Endodermal cell (in vitro differentiated cells): Measurements from ENCODE around the gene CTNNA1. TPM values are rescaled to one million over a fixed set of nuclear protein-coding genes. Genes with fewer than 3 reads are reported as not detected.

Experiments used
- DNase-seq: peaks from one replicate; pipeline ENCODE4 v3.0.0-alpha.2; 2017
- H3K27ac ChIP-seq: 2 replicates; pipeline ENCODE4 v1.5.1; 2013; ENCODE audit warnings: mild to moderate bottlenecking, low read depth, low read length, moderate library complexity
- H3K27me3 ChIP-seq: 2 replicates; pipeline ENCODE4 v1.6.1; 2013; ENCODE audit warnings: mild to moderate bottlenecking, low read length, moderate library complexity; ENCODE audit not compliant: insufficient read depth, control insufficient read depth, poor library complexity, severe bottlenecking
- H3K36me3 ChIP-seq: 2 replicates; pipeline ENCODE4 v1.7.0; 2013; ENCODE audit warnings: mild to moderate bottlenecking, low read length, moderate library complexity; ENCODE audit not compliant: control insufficient read depth, insufficient read depth
- H3K4me1 ChIP-seq: one replicate; pipeline ENCODE4 v1.7.0; 2013; ENCODE audit warnings: low read length; ENCODE audit not compliant: control insufficient read depth, insufficient read depth
- H3K4me3 ChIP-seq: 2 replicates; pipeline ENCODE4 v1.5.1; 2013; ENCODE audit warnings: mild to moderate bottlenecking, low read length, moderate library complexity
- H3K9ac ChIP-seq: 2 replicates; pipeline ENCODE4 v1.6.1; 2013; ENCODE audit warnings: mild to moderate bottlenecking, low read length, moderate library complexity; ENCODE audit not compliant: poor library complexity, severe bottlenecking; ENCODE audit errors: extremely low read depth
- H3K9me3 ChIP-seq: 2 replicates; pipeline ENCODE4 v1.6.1; 2013; ENCODE audit warnings: mild to moderate bottlenecking, low read length, moderate library complexity; ENCODE audit not compliant: control insufficient read depth
- H3K27ac Mint-ChIP-seq: 2 replicates; pipeline ENCODE4 v1.8.0; 2020; ENCODE audit warnings: mixed read lengths
- H3K27me3 Mint-ChIP-seq: 2 replicates; pipeline ENCODE4 v1.8.0; 2021; ENCODE audit warnings: mild to moderate bottlenecking, mixed read lengths; ENCODE audit not compliant: insufficient read depth
- H3K36me3 Mint-ChIP-seq: 2 replicates; pipeline ENCODE4 v1.8.0; 2020; ENCODE audit warnings: low read depth, mixed read lengths
- H3K4me1 Mint-ChIP-seq: 2 replicates; pipeline ENCODE4 v1.8.0; 2020; ENCODE audit warnings: mixed read lengths
- H3K4me3 Mint-ChIP-seq: 2 replicates; pipeline ENCODE4 v1.8.0; 2020; ENCODE audit warnings: mild to moderate bottlenecking, moderate library complexity, mixed read lengths
- H3K9me3 Mint-ChIP-seq: 2 replicates; pipeline ENCODE4 v1.8.0; 2020; ENCODE audit warnings: mild to moderate bottlenecking, mixed read lengths
- CTCF ChIP-seq: fragments of 200-600 bp; sonication (generic); conservative IDR thresholded peaks from 2 replicates; pipeline ENCODE4 v1.5.0; 2021; ENCODE audit warnings: antibody characterized with exemption, mild to moderate bottlenecking
- WGBS, 2 experiments: methylation state at CpG; one replicate each; pipeline versions ENCODE4 v1.1.5 to v1.1.7; 2013; ENCODE audit warnings: missing lambda C conversion rate in 2 of 2, mixed read lengths in 1 of 2; ENCODE audit not compliant: insufficient coverage in 1 of 2, insufficient read length in 1 of 2; 5-methylcytosine and 5-hydroxymethylcytosine counted together
- total RNA-seq, 2 donors: library from RNA; stranded (reverse); fragmentation: NEBNext Ultra II Directional in 1 of 2; extraction: Animal tissue kit (Norgen Biotek cat#: 25700) in 1 of 2; gene quantifications; 2 replicates in 1 of 2; 3 replicates in 1 of 2; pipeline ENCODE4 v1.2.1, GENCODE V29; 2021

The CTNNA1 gene
- total RNA-seq, 2 donors from 2014 or later, result 298 to 305 TPM

DNA sequence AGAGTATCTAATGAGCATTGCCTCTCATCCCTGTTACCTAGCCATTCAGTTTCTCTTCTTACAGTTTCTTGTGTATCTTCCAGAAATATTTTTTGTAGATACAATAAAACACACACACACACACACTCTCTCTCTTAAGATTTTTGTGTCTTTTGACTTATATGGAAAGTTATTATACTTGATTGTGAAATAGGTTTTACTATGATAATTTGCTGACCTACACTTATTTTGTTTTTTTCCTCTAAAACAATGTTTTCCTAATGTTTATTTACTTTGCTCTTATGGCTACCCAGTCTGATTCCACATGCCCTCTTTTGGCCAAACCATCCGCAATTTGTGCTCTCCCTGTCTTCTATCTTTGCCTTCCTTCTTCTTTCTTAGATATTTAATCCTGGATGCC lies 96.7 kb downstream of the CTNNA1 start:
- Histone ChIP-seq H3K4me3 (no peak overlapping the region), H3K27ac (no peak overlapping the region), H3K4me1 (no peaks in the 10 kb centered on the region), H3K36me3 (peaks cover 7% of the 10 kb centered on the region), H3K9ac (no peak overlapping the region), H3K27me3 (no peaks in the 10 kb centered on the region), H3K9me3 (no peaks in the 10 kb centered on the region)
- no peak for DNase-seq
- no peak for TF ChIP-seq CTCF
- Mint-ChIP-seq H3K9me3 (no peaks in the 10 kb centered on the region), H3K4me3 (no peak overlapping the region), H3K27me3 (no peaks in the 10 kb centered on the region), H3K4me1 (peaks cover 49% of the 10 kb centered on the region), H3K27ac (no peak overlapping the region), H3K36me3 (peaks cover 14% of the 10 kb centered on the region)
- WGBS, 2 experiments, result 90 to 92% methylated on average over 1 of the region's 1 CpG

GRCh38 chr5:138850865-138851435 lies 97.7 kb downstream of the CTNNA1 start:
- Mint-ChIP-seq H3K27ac (peak overlapping the region; percentile 31), H3K9me3 (no peaks in the 10 kb centered on the region), H3K4me1 (peaks cover 43% of the 10 kb centered on the region), H3K4me3 (no peak overlapping the region), H3K36me3 (peaks cover 8% of the 10 kb centered on the region), H3K27me3 (no peaks in the 10 kb centered on the region)
- no peaks in the 10 kb centered on the region for H3K9me3 ChIP-seq
- H3K27me3 ChIP-seq, result no peaks in the 10 kb centered on the region
- DNase-seq, result no peak
- H3K9ac ChIP-seq, result no peak overlapping the region
- 82 to 94% methylated on average over 2 of the region's 2 CpGs for WGBS, 2 experiments
- peaks cover 7% of the 10 kb centered on the region for H3K36me3 ChIP-seq
- no peak overlapping the region for H3K27ac ChIP-seq
- TF ChIP-seq CTCF, result no peak
- H3K4me3 ChIP-seq, result no peak overlapping the region
- no peaks in the 10 kb centered on the region for H3K4me1 ChIP-seq

DNA sequence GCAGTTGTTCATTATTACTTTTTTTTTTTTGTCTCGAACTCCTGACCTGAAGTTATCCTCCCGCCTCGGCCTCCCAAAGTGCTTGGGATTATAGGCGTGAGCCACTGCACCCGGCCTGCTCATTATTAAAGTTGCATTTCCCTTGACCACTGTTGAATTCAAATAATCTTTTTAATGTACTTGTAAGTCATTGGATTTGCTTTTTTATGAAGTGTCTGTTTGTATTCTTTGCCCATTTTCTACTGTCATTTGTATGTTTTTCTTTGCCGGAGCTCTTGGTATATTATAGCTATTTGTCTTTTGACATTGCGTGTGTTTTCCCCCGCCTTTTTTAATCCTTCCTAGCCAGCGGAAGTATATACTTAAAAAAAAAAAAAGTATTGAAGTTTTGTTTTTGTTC lies 99.9 kb downstream of the CTNNA1 start:
- peaks cover 15% of the 10 kb centered on the region for H3K36me3 Mint-ChIP-seq
- no peak for DNase-seq
- TF ChIP-seq CTCF, result no peak
- Histone ChIP-seq H3K9ac (no peak overlapping the region), H3K4me3 (no peak overlapping the region), H3K4me1 (no peaks in the 10 kb centered on the region), H3K27ac (no peak overlapping the region), H3K9me3 (no peaks in the 10 kb centered on the region), H3K27me3 (no peaks in the 10 kb centered on the region), H3K36me3 (peaks cover 13% of the 10 kb centered on the region)
- peaks cover 35% of the 10 kb centered on the region for H3K4me1 Mint-ChIP-seq
- WGBS, 2 experiments, result 83 to 86% methylated on average over 4 to 8 of the region's 9 CpGs
- H3K27ac Mint-ChIP-seq, result no peak overlapping the region
- no peaks in the 10 kb centered on the region for H3K9me3 Mint-ChIP-seq
- no peak overlapping the region for H3K4me3 Mint-ChIP-seq
- H3K27me3 Mint-ChIP-seq, result no peaks in the 10 kb centered on the region
